ENCODE data around the gene COBLL1.

DNA sequence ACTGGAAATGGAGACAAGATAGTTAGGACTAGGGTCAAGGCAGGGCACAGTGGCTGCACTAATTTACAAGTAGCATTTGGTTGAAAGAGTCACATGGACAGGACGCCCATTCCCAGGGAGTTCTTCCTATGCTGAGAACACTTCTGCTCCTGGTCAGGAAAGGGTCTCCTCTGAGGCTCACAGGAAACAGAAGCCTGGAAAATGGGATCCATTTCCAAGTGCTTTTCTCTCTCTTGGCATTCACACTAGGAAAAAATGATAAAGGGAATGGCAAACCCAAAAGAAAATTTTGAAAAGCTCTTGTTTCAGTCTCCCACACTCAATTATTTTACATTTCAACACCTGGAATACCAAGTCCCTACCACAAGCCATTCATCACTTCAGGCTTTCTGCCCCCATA, 88.7 kb downstream of the COBLL1 start:
- no peak for TF ChIP-seq EZH2 (IDR thresholded peaks at IDR 0.05; ENCODE audit: low read depth)
- TF ChIP-seq, protein P1, sequence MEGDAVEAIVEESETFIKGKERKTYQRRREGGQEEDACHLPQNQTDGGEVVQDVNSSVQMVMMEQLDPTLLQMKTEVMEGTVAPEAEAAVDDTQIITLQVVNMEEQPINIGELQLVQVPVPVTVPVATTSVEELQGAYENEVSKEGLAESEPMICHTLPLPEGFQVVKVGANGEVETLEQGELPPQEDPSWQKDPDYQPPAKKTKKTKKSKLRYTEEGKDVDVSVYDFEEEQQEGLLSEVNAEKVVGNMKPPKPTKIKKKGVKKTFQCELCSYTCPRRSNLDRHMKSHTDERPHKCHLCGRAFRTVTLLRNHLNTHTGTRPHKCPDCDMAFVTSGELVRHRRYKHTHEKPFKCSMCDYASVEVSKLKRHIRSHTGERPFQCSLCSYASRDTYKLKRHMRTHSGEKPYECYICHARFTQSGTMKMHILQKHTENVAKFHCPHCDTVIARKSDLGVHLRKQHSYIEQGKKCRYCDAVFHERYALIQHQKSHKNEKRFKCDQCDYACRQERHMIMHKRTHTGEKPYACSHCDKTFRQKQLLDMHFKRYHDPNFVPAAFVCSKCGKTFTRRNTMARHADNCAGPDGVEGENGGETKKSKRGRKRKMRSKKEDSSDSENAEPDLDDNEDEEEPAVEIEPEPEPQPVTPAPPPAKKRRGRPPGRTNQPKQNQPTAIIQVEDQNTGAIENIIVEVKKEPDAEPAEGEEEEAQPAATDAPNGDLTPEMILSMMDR (conservative IDR thresholded peaks at IDR 0.05): no peak
